ENCODE data around the gene CEP72. TPM values are rescaled to one million over a fixed set of nuclear protein-coding genes. Genes with fewer than 3 reads are reported as not detected.

Gene CEP72
- total RNA-seq, 1 experiment from 2014 or later, result 24.8 TPM

- TF ChIP-seq CTCF (conservative IDR thresholded peaks at IDR 0.05), result no peak
- H2BK20ac ChIP-seq (ENCODE audit: low read depth, low read length, poor library complexity, severe bottlenecking), result no peak overlapping the region
- H3K18ac ChIP-seq (ENCODE audit: insufficient read length, low read depth, low read length), result no peak overlapping the region
- no peaks in the 10 kb centered on the region for H4K20me1 ChIP-seq (ENCODE audit: control insufficient read depth, insufficient read depth, insufficient read length)
- H3K9ac ChIP-seq (ENCODE audit: extremely low read depth, insufficient read length, low read length), result no peak overlapping the region
- no peak overlapping the region for H2BK5ac ChIP-seq (ENCODE audit: insufficient read length, low read length)
- H3T11ph ChIP-seq (ENCODE audit: low read length), result no peak overlapping the region
- no peak overlapping the region for H2BK15ac ChIP-seq (ENCODE audit: low read depth, low read length)
- peaks cover 48% of the 10 kb centered on the region for H3K27me3 Mint-ChIP-seq (ENCODE audit: low read depth)
- no peak overlapping the region for H2AK5ac ChIP-seq (ENCODE audit: insufficient read length, low read length)
- no peak overlapping the region for H3K4me2 ChIP-seq (ENCODE audit: insufficient read depth, insufficient read length, low read length)
- DNase-seq, result no peak
- no peak overlapping the region for H2BK12ac ChIP-seq (ENCODE audit: insufficient read length, low read depth, low read length)
- no peak overlapping the region for H3K27ac Mint-ChIP-seq
- no peaks in the 10 kb centered on the region for H3K79me1 ChIP-seq (ENCODE audit: insufficient read depth, low read depth, low read length, poor library complexity, severe bottlenecking)
- no peak overlapping the region for H2BK120ac ChIP-seq (ENCODE audit: low read depth, low read length, poor library complexity, severe bottlenecking)
- H3K56ac ChIP-seq (ENCODE audit: insufficient read length, low read depth, low read length), result no peak overlapping the region
- no peak overlapping the region for H3K4me3 Mint-ChIP-seq
- H3K9me3 ChIP-seq (ENCODE audit: control insufficient read depth, low read depth, low read length), result no peaks in the 10 kb centered on the region
- H3K27me3 ChIP-seq (ENCODE audit: insufficient read depth, low read length), result no peaks in the 10 kb centered on the region
- H3K36me3 Mint-ChIP-seq (ENCODE audit: insufficient read depth in 1 of 3, low read depth in 3 of 3), result no peaks in the 10 kb centered on the region
- H4K5ac ChIP-seq (ENCODE audit: insufficient read length, low read depth, low read length), result no peak overlapping the region
- H4K91ac ChIP-seq (ENCODE audit: insufficient read length, low read depth, low read length), result no peak overlapping the region
- no peak overlapping the region for H3K4ac ChIP-seq (ENCODE audit: low read depth, low read length)
- no peak overlapping the region for H2AFZ ChIP-seq (ENCODE audit: low read length)
- 0 out of 4 replicates have a peak, but pooled peaks cover 0 to 3% of the 10 kb centered on the region in 2 experiments for H3K4me1 Mint-ChIP-seq
- no peak overlapping the region for H3K23ac ChIP-seq (ENCODE audit: insufficient read length, low read depth, low read length)
- H3K4me1 ChIP-seq (ENCODE audit: insufficient read depth, low read length), result no peaks in the 10 kb centered on the region
- H3K79me2 ChIP-seq (ENCODE audit: insufficient read depth, low read length), result no peaks in the 10 kb centered on the region
- no peaks in the 10 kb centered on the region for H3K9me3 Mint-ChIP-seq
- no peak overlapping the region for H3K14ac ChIP-seq (ENCODE audit: insufficient read depth, low read length)
- H4K8ac ChIP-seq (replicated peaks; ENCODE audit: insufficient read length, low read depth, low read length), result no peak overlapping the region
- WGBS (ENCODE audit: extremely low coverage, insufficient read length, low lambda C conversion rate), result no CpG with 5 or more reads among the region's 32 CpGs
- no peaks in the 10 kb centered on the region for H3K23me2 ChIP-seq (ENCODE audit: insufficient read length, low read depth, low read length, poor library complexity, severe bottlenecking)
- no peak overlapping the region for H3K27ac ChIP-seq (ENCODE audit: insufficient read length, low read depth, low read length)
Measured at GRCh38 chr5:603081-603998, 8.8 kb upstream of the CEP72 start.

Measured in H9 (cell line).